Measurements from ENCODE around the gene CYSRT1. TPM values are rescaled to one million over a fixed set of nuclear protein-coding genes. Genes with fewer than 3 reads are reported as not detected.

Gene CYSRT1
- total RNA-seq, 4 donors from 2014 or later: 0.94 to 2.3 (median 1.3) TPM; not detected in 1

- no peak overlapping the region for H3K4me3 ChIP-seq (replicated peaks in 1 of 3)
- WGBS, 2 donors: 64 to 81% methylated on average over 4 to 9 of the region's 10 CpGs
- TF ChIP-seq, protein P1, sequence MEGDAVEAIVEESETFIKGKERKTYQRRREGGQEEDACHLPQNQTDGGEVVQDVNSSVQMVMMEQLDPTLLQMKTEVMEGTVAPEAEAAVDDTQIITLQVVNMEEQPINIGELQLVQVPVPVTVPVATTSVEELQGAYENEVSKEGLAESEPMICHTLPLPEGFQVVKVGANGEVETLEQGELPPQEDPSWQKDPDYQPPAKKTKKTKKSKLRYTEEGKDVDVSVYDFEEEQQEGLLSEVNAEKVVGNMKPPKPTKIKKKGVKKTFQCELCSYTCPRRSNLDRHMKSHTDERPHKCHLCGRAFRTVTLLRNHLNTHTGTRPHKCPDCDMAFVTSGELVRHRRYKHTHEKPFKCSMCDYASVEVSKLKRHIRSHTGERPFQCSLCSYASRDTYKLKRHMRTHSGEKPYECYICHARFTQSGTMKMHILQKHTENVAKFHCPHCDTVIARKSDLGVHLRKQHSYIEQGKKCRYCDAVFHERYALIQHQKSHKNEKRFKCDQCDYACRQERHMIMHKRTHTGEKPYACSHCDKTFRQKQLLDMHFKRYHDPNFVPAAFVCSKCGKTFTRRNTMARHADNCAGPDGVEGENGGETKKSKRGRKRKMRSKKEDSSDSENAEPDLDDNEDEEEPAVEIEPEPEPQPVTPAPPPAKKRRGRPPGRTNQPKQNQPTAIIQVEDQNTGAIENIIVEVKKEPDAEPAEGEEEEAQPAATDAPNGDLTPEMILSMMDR (IDR thresholded peaks at IDR 0.05): no peak
- no peak for TF ChIP-seq POLR2A (IDR thresholded peaks at IDR 0.05)
- no peak overlapping the region for H3K27ac ChIP-seq
- no peaks in the 10 kb centered on the region for H3K9me3 ChIP-seq
- no peak for DNase-seq
- no peaks in the 10 kb centered on the region for H3K36me3 ChIP-seq
- H3K4me1 ChIP-seq: peaks cover 21 to 26% of the 10 kb centered on the region in 2 donors
- intact Hi-C loops (cut with DNase I): loop anchor here (5.0 kb wide), 1 partner anchor 115 kb away; no protein-coding TSS in a partner anchor
- no peaks in the 10 kb centered on the region for H3K27me3 ChIP-seq
Measured at GRCh38 chr9:137232101-137232500, 7.1 kb downstream of the CYSRT1 start.

DNA sequence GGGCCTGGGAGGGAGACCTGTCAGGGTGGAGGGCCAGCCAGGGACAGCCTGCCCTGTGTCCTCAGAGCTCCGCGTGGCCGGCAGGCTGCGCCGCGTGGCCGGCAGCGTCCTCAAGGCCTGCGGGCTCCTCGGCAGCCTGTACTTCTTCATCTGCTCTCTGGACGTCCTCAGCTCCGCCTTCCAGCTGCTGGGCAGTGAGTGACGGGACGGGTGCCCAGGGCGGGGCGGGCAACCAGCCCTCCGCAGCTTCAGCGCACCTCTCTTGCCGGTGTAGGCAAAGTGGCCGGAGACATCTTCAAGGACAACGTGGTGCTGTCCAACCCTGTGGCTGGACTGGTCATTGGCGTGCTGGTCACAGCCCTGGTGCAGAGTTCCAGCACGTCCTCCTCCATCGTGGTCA is 7.5 kb downstream of the CYSRT1 start:
- Histone ChIP-seq H3K4me3 (replicated peaks in 1 of 3) (no peak overlapping the region), H3K9me3 (no peaks in the 10 kb centered on the region), H3K27ac (no peak overlapping the region), H3K4me1 (peaks cover 20 to 26% of the 10 kb centered on the region in 2 donors), H3K27me3 (no peaks in the 10 kb centered on the region), H3K36me3 (no peaks in the 10 kb centered on the region)
- intact Hi-C loops (cut with DNase I): loop anchor here (5.0 kb wide), 1 partner anchor 115 kb away; no protein-coding TSS in a partner anchor
- 70 to 76% methylated on average over 9 to 24 of the region's 24 CpGs for WGBS, 2 donors
- no peak for DNase-seq
- TF ChIP-seq POLR2A (IDR thresholded peaks at IDR 0.05): no peak
- TF ChIP-seq, protein P1 (IDR thresholded peaks at IDR 0.05): no peak

DNA sequence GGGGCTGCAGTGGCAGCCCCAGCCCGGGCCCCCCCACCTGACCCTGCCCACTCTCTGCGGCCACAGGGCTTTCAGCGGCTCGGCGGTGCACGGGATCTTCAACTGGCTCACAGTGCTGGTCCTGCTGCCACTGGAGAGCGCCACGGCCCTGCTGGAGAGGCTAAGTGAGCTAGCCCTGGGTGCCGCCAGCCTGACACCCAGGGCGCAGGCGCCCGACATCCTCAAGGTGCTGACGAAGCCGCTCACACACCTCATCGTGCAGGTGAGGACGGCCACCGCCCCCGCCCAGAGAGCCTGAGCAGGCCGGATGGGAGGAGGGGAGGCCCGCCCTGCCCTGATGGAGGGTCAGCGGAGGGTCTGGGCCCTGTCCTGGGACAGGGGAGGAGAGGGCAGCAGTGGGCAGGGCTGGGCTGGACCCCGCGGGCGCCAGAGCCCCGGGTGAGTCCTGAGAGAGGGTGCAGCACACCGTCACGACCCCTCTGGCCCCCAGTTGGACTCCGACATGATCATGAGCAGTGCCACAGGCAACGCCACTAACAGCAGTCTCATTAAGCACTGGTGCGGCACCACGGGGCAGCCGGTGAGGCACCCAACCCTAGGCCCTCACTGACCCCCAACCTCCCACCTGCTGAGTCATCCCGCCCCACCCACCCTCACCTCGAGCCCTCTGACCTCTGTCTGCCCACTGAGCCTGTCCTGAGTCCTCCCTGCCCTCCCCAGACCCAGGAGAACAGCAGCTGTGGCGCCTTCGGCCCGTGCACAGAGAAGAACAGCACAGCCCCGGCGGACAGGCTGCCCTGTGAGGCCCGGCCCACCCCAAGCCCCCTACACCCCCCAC is 8.4 kb downstream of the CYSRT1 start:
- intact Hi-C loops (cut with DNase I): loop anchor here (5.0 kb wide), 1 partner anchor 116 kb away; no protein-coding TSS in a partner anchor
- 66 to 77% methylated on average over 12 to 25 of the region's 40 CpGs for WGBS, 2 donors
- Histone ChIP-seq H3K4me1 (peaks cover 14 to 27% of the 10 kb centered on the region in 2 donors), H3K36me3 (no peaks in the 10 kb centered on the region), H3K4me3 (replicated peaks in 1 of 3) (no peak overlapping the region), H3K27ac (no peak overlapping the region), H3K27me3 (no peaks in the 10 kb centered on the region), H3K9me3 (no peaks in the 10 kb centered on the region)
- TF ChIP-seq, protein P1 (IDR thresholded peaks at IDR 0.05): no peak
- TF ChIP-seq POLR2A (IDR thresholded peaks at IDR 0.05): no peak
- DNase-seq: no peak

DNA sequence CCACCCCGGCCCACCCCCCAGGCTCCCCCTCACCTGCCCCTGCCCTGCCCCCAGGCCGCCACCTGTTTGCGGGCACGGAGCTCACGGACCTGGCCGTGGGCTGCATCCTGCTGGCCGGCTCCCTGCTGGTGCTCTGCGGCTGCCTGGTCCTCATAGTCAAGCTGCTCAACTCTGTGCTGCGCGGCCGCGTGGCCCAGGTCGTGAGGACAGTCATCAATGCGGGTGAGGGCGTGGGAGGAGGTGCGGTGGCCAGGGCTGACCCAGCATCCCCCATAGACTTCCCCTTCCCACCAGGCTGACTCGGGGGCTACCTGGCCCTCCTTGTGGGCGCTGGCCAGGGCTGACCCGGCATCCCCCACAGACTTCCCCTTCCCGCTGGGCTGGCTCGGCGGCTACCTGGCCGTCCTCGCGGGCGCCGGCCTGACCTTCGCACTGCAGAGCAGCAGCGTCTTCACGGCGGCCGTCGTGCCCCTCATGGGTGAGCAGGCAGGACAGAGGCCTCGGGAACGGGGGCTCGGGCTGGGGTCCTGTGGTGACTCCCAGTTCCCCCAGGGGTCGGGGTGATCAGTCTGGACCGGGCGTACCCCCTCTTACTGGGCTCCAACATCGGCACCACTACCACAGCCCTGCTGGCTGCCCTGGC is 9.2 kb downstream of the CYSRT1 start:
- 50 to 76% methylated on average over 2 of the region's 40 CpGs for WGBS, 2 donors
- intact Hi-C loops (cut with DNase I): loop anchor here (5.0 kb wide), 1 partner anchor 117 kb away; no protein-coding TSS in a partner anchor
- H3K27me3 ChIP-seq: no peaks in the 10 kb centered on the region
- TF ChIP-seq POLR2A (IDR thresholded peaks at IDR 0.05): no peak
- TF ChIP-seq, protein P1 (IDR thresholded peaks at IDR 0.05): no peak
- H3K4me3 ChIP-seq (replicated peaks in 1 of 3): no peak overlapping the region
- DNase-seq: no peak
- peaks cover 14 to 35% of the 10 kb centered on the region in 2 donors for H3K4me1 ChIP-seq
- no peaks in the 10 kb centered on the region for H3K9me3 ChIP-seq
- no peaks in the 10 kb centered on the region for H3K36me3 ChIP-seq
- no peak overlapping the region for H3K27ac ChIP-seq
